HTR-8/SVneo (cell line): Measurements from ENCODE around the gene PCSK2.

Experiments
- DNase-seq: peaks from one replicate; pipeline ENCODE4 v3.0.0; 2011; ENCODE audit warnings: low spot score, mixed read lengths; ENCODE audit not compliant: insufficient read length
- FAIRE-seq: peaks from 2 replicates; lab custom pipeline; 2011; peaks lifted over from hg19 to GRCh38; lab: Jason Lieb, UNC

PCSK2 gene

DNA sequence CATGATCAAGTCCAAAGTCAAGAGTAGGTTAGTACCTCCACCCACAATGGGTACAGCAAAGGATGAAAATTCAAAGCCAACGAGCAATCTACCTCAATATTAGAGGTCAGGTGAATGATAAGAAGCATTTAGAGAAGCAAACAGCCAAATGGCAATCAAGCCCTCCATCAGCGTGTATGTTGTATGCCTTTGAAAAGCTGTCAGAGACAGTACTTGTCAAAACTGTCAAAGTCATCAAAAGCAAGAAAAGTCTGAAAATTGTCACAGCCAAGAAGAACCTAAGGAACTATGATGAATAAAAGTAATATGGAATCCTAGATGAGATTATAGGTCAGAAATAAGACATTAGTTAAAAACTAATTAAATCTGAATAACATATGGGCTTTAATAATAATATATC is 99.3 kb downstream of the PCSK2 start:
- FAIRE-seq, result no peak
- DNase-seq, result no peak

DNA sequence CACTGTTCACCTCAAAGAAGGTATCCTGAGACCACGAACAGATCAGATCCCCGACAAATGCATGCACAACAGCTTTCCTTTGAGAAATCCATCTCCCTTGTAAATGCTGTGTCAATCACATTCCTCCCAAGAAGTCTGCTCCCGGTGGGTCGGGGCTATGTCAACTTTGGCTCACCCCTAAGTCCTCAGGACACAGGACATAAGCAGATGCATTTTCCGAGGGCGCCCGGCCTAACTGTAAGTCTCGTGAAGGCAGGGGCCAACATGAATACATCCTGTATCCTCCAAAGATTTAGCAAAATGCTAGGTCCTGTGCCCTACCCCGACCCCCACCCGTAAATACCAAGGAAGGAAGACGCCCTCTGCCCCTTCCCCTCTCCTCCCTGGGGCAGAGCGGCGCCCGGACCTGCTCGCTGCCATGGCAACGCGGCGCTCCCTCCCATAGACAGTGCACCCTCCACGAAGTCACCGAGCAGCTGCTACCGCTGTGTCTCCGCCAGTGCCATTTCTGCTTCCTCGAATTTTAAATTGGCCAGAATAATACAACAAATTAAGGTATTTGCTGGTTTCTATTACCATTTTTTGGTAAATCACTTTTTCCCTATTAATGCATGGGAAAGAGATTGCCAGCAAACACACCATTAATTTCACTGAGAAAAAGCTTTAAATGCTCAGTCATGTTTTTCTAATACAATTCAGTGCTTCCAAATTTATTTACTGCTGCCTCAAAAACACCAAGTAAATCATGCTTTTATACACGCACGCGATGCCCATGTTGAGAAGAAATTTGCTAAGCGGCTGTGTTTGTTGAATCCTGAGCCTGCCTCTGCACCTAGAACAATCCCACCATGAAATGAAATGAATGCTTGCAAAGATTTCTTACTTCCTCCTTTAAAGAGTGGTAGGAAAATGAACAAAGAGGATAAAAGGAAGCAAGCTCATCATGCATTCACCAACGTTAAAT is 100.6 kb downstream of the PCSK2 start:
- DNase-seq (no peak), FAIRE-seq (no peak)

DNA sequence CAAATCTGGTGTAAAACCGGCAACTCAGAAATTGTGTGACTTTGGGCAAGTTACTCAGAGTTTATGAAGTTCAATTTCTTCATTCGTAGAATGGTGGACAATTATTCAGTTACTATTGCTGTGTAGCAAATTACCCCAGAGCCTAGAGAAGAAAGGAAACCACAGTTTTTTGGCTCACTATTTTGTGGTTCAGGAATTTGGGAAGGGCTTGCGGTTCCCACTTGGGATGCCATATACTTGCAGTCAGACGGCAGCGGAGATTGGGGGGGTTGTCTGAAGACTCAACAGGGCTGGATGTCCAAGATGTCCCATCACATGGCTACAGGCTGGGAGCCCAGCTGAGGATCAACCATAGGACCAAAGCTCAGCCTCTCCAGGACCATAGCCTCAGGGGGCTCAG is 108.1 kb downstream of the PCSK2 start:
- DNase-seq (no peak), FAIRE-seq (no peak)

- no peak for DNase-seq
- no peak for FAIRE-seq
Observed at GRCh38 chr20:17339000-17339399, 112.2 kb downstream of the PCSK2 start.

GRCh38 chr20:17343091-17343490 is 116.3 kb downstream of the PCSK2 start:
- FAIRE-seq (no peak), DNase-seq (no peak)

DNA sequence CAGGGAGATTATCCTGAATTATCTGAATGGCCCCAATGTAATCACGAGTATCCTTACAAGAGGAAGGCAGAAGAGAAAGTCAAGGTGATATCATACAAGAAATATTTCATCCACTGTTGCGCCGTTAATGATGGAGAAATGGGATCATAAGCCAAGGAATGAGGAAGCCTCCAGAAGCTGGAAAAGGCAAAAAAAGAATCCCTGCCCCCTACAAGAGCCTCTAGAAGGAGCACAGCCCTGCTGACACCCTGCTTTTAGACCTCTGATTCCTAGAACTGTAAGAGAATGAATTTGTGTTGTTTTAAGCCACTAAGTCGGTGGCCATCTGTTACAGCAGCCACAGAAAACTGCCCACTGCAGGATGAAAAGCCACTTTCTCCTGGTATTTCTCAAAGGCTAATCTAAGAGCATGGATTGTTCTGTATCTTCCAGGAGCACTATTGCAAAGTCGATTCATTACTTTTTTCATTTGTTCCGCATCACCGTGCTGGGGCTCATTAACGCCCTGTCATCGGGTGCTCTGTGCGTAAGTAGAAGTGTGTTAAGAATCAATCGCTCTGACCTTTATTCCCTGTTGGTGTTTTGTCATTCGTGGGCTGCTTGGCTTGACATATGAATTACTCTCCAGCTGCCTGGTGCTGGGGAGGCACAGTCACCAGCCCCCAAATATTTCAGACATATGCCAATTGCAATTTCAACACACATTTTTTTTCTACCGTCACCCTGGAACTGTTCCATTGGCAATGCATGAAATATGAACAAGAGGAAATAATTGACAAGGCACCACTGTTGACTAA is 117.0 kb downstream of the PCSK2 start:
- FAIRE-seq, result no peak

DNA sequence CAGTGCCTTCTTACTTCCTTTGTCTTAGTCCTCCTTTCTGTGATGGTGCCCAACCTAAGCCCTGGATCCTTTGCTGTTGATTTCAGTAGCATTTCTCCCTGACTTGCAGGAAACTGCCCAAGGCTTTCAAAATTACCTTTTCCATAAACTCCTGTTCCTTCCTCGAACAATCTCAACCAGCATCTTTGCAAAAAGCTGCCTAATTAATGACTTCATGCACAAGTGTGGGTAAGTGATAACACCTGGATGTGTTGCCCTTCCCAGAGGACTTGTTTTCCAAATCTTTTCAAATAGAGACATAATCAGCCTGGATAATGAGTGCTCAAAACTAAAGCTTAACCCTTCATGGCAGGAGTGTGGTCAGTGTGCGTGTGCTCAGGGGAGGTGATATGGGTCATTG is 118.0 kb downstream of the PCSK2 start:
- DNase-seq (no peak), FAIRE-seq (no peak)

More for the DNA sequence above, 117.0 kb downstream of the PCSK2 start:
- no peak for DNase-seq

- FAIRE-seq, result no peak
- DNase-seq, result no peak
Observed at GRCh38 chr20:17345321-17345720, 118.5 kb downstream of the PCSK2 start.

DNA sequence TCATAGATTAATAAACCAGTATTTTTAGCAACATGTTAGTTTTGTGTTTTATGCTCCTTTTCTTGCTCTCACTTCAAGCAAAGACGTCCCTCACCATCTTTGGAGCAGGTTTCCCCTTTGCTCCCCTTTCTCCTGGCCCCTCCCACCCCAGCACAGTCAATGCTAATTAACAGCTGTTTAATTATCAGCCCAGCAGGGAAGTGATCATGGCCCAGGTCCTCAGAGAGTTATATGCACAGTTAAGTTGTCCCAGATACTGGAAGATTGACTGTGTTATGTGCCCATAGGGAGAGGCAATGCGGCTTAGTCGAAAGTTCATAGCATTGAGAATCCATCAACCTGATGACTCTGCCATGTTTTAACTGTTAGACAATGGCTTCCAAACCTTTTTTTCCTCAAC is 123.5 kb downstream of the PCSK2 start:
- DNase-seq (no peak), FAIRE-seq (no peak)

- no peak for DNase-seq
- FAIRE-seq, result no peak
Observed at GRCh38 chr20:17357238-17357637, 130.4 kb downstream of the PCSK2 start.

- FAIRE-seq (no peak), DNase-seq (no peak)
Observed at GRCh38 chr20:17358854-17359253, 132.0 kb downstream of the PCSK2 start.

GRCh38 chr20:17364681-17365080 is 137.8 kb downstream of the PCSK2 start:
- no peak for FAIRE-seq

DNA sequence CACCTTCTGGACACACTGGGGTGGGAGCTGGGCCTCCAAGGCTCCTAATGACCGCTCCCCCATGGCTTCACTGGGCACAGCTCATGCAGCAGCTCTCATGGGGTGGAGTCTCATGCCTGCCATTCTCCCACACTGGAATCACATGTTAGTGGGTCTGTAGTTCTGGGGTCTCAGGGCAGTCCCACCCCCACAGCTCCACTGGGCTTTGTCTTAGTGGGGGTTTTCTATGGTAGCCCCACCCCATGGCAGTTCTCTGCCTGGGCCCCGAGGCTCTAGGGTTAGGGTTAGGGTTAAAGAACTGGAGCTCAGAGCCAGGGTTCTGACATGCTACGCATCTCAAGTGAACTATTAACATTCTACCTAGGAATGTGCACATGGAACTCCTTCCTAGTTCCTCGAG is 139.0 kb downstream of the PCSK2 start:
- FAIRE-seq, result no peak
- DNase-seq, result no peak

More at GRCh38 chr20:17364681-17365080, 137.8 kb downstream of the PCSK2 start:
- DNase-seq, result no peak

DNA sequence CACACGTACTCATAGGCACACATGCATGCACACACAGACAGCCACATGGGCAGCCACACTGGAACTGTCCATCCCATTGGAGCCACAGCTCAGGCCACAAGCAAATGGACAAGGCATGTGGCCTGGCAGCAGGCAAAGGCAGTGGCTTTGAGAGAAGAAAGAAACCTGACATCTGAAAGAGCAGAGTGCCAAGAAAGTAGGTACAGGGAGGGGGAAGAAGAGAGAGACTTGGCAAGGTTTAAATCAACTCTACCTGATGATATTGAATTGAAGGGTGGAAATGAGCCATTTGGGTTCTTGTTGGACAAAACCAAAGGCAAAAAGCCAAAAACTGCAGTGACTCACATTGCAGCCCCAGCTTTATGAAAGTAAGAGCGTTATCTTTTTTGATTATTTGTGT is 142.7 kb downstream of the PCSK2 start:
- DNase-seq (no peak), FAIRE-seq (no peak)

- no peak for DNase-seq
- no peak for FAIRE-seq
Observed at GRCh38 chr20:17372806-17373440, 146.1 kb downstream of the PCSK2 start.

DNA sequence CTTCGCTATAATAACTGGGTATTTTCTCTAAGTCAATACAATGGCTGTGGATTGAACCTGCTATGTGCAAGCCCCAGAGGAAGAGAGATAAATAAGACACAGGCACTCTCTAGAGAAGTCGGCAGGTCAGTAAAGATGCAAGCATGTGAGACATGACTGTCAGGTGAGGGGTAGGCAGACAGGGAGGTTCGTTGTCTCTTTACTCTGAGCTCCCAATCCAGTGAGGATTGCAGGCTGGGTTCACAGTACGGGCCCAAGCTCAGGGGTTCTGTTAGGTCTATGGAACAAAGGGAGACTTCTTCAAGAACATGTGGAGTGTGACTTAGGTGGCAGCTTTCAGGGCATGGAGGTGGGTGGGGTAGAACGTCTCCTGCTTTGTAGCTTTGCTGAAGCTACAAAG is 147.2 kb downstream of the PCSK2 start:
- DNase-seq (no peak), FAIRE-seq (no peak)

- FAIRE-seq, result no peak
- no peak for DNase-seq
Observed at GRCh38 chr20:17376031-17376430, 149.2 kb downstream of the PCSK2 start.

- no peak for DNase-seq
Observed at GRCh38 chr20:17377231-17377630, 150.4 kb downstream of the PCSK2 start.

DNA sequence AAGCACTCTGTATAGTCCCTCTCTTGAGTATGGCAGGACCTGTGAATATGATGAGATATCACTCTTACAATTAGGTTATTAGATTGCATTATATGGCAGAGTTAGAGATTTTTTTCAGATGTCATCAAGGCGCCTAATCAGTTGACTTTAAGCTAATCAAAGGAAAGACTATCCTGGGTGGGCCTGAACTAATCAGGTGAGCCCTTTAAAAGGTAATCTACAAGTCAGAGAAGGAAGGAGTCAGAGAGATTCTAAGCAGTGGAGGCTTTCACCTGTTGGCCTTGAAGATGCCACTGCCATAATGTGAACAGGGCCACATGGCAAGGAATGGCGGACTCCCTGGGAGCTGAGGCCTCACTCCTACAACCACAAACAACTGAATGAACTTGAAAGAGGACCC is 152.8 kb downstream of the PCSK2 start:
- FAIRE-seq, result no peak
- no peak for DNase-seq

More at GRCh38 chr20:17377231-17377630, 150.4 kb downstream of the PCSK2 start:
- FAIRE-seq, result no peak

DNA sequence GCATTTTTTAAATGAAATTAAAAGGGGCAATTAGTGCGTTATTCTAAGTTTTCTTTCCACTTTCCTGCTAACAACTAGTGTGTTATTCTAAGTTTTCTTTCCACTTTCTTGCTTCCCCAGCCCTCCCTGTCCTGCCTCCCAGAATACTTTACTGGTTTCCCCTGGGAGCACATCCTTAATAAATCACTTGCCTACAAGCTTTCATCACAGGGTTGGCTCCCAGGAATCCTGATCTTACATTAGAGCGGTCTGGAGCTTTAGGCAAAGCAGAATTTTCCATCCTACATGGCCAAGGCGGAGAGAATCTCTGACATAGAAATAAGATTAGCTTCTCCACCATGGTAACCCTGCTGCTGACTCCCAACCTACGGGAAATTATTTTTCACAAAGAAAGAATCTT is 154.0 kb downstream of the PCSK2 start:
- FAIRE-seq (no peak), DNase-seq (no peak)

DNA sequence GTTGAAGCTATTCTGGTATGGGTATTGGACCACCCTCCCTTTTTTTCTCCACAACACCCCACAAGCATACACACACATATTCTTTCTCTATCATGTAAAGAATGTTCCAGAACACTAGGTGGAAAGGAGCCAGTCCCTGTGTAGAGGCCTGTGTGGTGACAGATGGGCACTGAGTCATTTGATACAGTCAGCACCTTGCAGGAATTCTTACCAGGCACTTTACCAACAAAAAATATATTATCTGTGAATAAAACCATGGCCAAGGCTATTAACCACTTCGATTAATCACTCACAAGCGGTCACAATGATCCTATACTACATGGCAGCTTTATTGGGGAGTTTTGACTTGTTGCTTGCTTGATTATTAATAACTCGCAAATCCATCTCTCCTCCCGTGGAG is 154.9 kb downstream of the PCSK2 start:
- FAIRE-seq (no peak), DNase-seq (no peak)
